GM12864 (cell line): ENCODE results near the gene STAT4.
A peak's percentile ranks its signal among the peaks of the same experiment; 100 is the strongest.
"Not testable (repeated sequence)": the region's sequence is repeated elsewhere in the genome, so short reads cannot be mapped to it uniquely, and the experiment has no call there.

Source experiments
- DNase-seq: peaks from one replicate; pipeline ENCODE4 v3.0.0-alpha.2; 2011; ENCODE audit warnings: low read depth
- H3K4me3 ChIP-seq: 2 replicates; pipeline ENCODE4 v1.5.1; 2011; ENCODE audit warnings: mild to moderate bottlenecking, low read depth, low read length, control low read depth
- CTCF ChIP-seq: IDR thresholded peaks from 2 replicates; pipeline ENCODE4 v1.5.1; 2011; ENCODE audit warnings: low read depth, mild to moderate bottlenecking, moderate library complexity, low read length, control low read depth, inconsistent platforms; ENCODE audit errors: missing control alignments

The STAT4 gene

GRCh38 chr2:190996947-190997346 is 153.8 kb downstream of the STAT4 start:
- no peak overlapping the region for H3K4me3 ChIP-seq
- TF ChIP-seq CTCF, result no peak
- DNase-seq, result no peak

- peak; percentile 68 for TF ChIP-seq CTCF
- DNase-seq, result no peak
- no peak overlapping the region for H3K4me3 ChIP-seq
Measured at GRCh38 chr2:190996338-190996946, 154.4 kb downstream of the STAT4 start.

- DNase-seq, H3K4me3 ChIP-seq: not testable (repeated sequence)
Measured at GRCh38 chr2:190995315-190995714, 155.5 kb downstream of the STAT4 start.

- DNase-seq, result no peak
- TF ChIP-seq CTCF, result no peak
- no peak overlapping the region for H3K4me3 ChIP-seq
Measured at GRCh38 chr2:190994148-190994547, 156.6 kb downstream of the STAT4 start.

GRCh38 chr2:190993292-190993643 is 157.5 kb downstream of the STAT4 start:
- H3K4me3 ChIP-seq, result no peak overlapping the region
- DNase-seq, result no peak
- TF ChIP-seq CTCF, result no peak

- no peak for TF ChIP-seq CTCF
- no peak overlapping the region for H3K4me3 ChIP-seq
- no peak for DNase-seq
Measured at GRCh38 chr2:190990132-190990531, 160.7 kb downstream of the STAT4 start.

GRCh38 chr2:190988910-190989309 is 161.9 kb downstream of the STAT4 start:
- DNase-seq, result no peak
- TF ChIP-seq CTCF, result no peak
- H3K4me3 ChIP-seq, result no peak overlapping the region
